NCI-H1105 treated with DMSO at 0.1 percent for 48 hours (cell line): ENCODE results near the gene CYP26B1.
A peak's percentile ranks its signal among the peaks of the same experiment; 100 is the strongest.

ENCODE experiments used
- DNase-seq: peaks from one replicate; lab custom pipeline; 2025; lab: John Stamatoyannopoulos, UW

CYP26B1 gene

GRCh38 chr2:72155151-72155550 is 7.5 kb upstream of the CYP26B1 start:
- DNase-seq, result no peak

GRCh38 chr2:72154386-72154975 is 6.8 kb upstream of the CYP26B1 start:
- DNase-seq, result no peak

- DNase-seq, result no peak
Observed at GRCh38 chr2:72153924-72154323, 6.3 kb upstream of the CYP26B1 start.

- DNase-seq, result no peak
Observed at GRCh38 chr2:72153026-72153791, 5.5 kb upstream of the CYP26B1 start.

- no peak for DNase-seq
Observed at GRCh38 chr2:72150861-72151356, 3.2 kb upstream of the CYP26B1 start.

- peak; percentile 70 for DNase-seq
Observed at GRCh38 chr2:72150157-72150860, 2.6 kb upstream of the CYP26B1 start.

- peak; percentile 38 for DNase-seq
Observed at GRCh38 chr2:72149556-72150156, 2.0 kb upstream of the CYP26B1 start.

- peak; percentile 42 for DNase-seq
Observed at GRCh38 chr2:72148837-72149555, 1.3 kb upstream of the CYP26B1 start.

GRCh38 chr2:72148003-72148836 is 558 bp upstream of the CYP26B1 start:
- DNase-seq, result no peak

- DNase-seq, result peak; percentile 17
Observed at GRCh38 chr2:72146347-72147302, 1.0 kb downstream of the CYP26B1 start.

- DNase-seq, result no peak
Observed at GRCh38 chr2:72145658-72146329, 1.9 kb downstream of the CYP26B1 start.

- DNase-seq, result peak; percentile 58
Observed at GRCh38 chr2:72145289-72145657, 2.4 kb downstream of the CYP26B1 start.

GRCh38 chr2:72144632-72145288 is 2.9 kb downstream of the CYP26B1 start:
- peak; percentile 72 for DNase-seq

- DNase-seq, result no peak
Observed at GRCh38 chr2:72144274-72144631, 3.4 kb downstream of the CYP26B1 start.

- DNase-seq, result no peak
Observed at GRCh38 chr2:72143441-72144273, 4.0 kb downstream of the CYP26B1 start.

GRCh38 chr2:72142570-72143440 is 4.9 kb downstream of the CYP26B1 start:
- DNase-seq, result no peak
